GM12873 (cell line): ENCODE data around the gene GOT2.

Experiments
- TF ChIP-seq, protein P1 (sequence below): IDR thresholded peaks from 2 replicates; pipeline ENCODE4 v1.5.1; 2012; ENCODE audit warnings: low read depth, mild to moderate bottlenecking, moderate library complexity, low read length, control low read depth; ENCODE audit not compliant: insufficient read depth; ENCODE audit errors: missing control alignments

Gene GOT2

DNA sequence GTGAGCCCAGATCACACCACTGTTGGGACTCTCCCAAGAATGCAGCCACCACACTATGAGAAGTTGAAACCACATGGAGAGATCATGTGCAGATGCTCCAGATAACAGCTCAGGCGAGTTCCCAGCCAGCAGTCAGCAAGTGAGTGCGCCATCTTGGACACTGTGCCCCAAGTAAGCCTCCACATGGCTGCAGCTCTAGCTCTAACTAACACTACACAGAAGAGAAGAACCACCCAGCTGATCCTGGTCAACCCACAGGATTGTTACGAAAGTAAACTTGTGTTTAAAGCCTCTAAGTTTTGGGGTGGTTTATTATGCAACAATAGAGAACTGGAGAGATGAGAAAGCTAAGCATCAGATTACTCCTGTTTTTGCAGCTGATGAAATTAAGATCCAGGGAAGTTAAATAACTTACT, 75.3 kb downstream of the GOT2 start:
- TF ChIP-seq, protein P1, sequence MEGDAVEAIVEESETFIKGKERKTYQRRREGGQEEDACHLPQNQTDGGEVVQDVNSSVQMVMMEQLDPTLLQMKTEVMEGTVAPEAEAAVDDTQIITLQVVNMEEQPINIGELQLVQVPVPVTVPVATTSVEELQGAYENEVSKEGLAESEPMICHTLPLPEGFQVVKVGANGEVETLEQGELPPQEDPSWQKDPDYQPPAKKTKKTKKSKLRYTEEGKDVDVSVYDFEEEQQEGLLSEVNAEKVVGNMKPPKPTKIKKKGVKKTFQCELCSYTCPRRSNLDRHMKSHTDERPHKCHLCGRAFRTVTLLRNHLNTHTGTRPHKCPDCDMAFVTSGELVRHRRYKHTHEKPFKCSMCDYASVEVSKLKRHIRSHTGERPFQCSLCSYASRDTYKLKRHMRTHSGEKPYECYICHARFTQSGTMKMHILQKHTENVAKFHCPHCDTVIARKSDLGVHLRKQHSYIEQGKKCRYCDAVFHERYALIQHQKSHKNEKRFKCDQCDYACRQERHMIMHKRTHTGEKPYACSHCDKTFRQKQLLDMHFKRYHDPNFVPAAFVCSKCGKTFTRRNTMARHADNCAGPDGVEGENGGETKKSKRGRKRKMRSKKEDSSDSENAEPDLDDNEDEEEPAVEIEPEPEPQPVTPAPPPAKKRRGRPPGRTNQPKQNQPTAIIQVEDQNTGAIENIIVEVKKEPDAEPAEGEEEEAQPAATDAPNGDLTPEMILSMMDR, result no peak
